Prostate gland (tissue), 2 donors: ENCODE data around the gene REG3G. TPM values are rescaled to one million over a fixed set of nuclear protein-coding genes. Genes with fewer than 3 reads are reported as not detected.

Source experiments
- DNase-seq: peaks from one replicate; pipeline ENCODE4 v3.0.0-alpha.2; 2019; ENCODE audit warnings: low spot score
- H3K27ac ChIP-seq, 2 donors: fragments of 200-600 bp; sonication (generic); 2 replicates each; pipeline ENCODE4 v1.5.1; 2017 to 2019
- H3K27me3 ChIP-seq: fragments of 200-600 bp; sonication (generic); replicated peaks from 2 replicates; pipeline ENCODE4 v1.5.1; 2019; ENCODE audit not compliant: insufficient read depth
- H3K36me3 ChIP-seq, 2 donors: fragments of 200-600 bp; sonication (generic); 1 replicate in 1 of 2; 2 replicates in 1 of 2; pipeline versions ENCODE4 v1.5.1 to v1.8.1; 2017 to 2019
- H3K4me1 ChIP-seq: fragments of 200-600 bp; sonication (generic); replicated peaks from 2 replicates; pipeline ENCODE4 v1.5.1; 2019
- H3K4me3 ChIP-seq, 2 donors: fragments of 200-600 bp; sonication (generic); 2 replicates each; pipeline ENCODE4 v1.5.1; 2017 to 2019
- H3K9me3 ChIP-seq: fragments of 200-600 bp; sonication (generic); 2 replicates; pipeline ENCODE4 v1.5.1; 2017
- CTCF ChIP-seq, 4 experiments: fragments of 200-600 bp in 2 of 4; fragments of 450-650 bp in 2 of 4; sonication (generic) in 2 of 4; IDR thresholded peaks; 1 replicate in 3 of 4; 2 replicates in 1 of 4; pipeline ENCODE4 v1.5.1; 2016 to 2019; ENCODE audit warnings: antibody characterized with exemption in 4 of 4, mild to moderate bottlenecking in 2 of 4, moderate library complexity in 2 of 4
- POLR2A ChIP-seq: fragments of 450-650 bp; IDR thresholded peaks from one replicate; pipeline ENCODE4 v1.6.1; 2016; ENCODE audit warnings: antibody characterized with exemption, mild to moderate bottlenecking
- POLR2AphosphoS5 ChIP-seq: sonication (generic); formaldehyde crosslinking; IDR thresholded peaks from one replicate; pipeline ENCODE4 v1.6.1; 2017; ENCODE audit warnings: antibody characterized with exemption
- WGBS: methylation state at CpG from one replicate; pipeline ENCODE4 v1.1.5; 2018; 5-methylcytosine and 5-hydroxymethylcytosine counted together
- intact Hi-C: fragments of 100-400 bp; cut with DNase I; formaldehyde crosslinking; loops from one replicate; pipeline ENCODE4 v1.14.2; 2022
- total RNA-seq, 2 donors: library from RNA; depleted of rRNA; stranded (reverse); fragments of >200 nt; gene quantifications; one replicate each; pipeline ENCODE4 v1.1.0, GENCODE V29; 2016

The REG3G gene
- total RNA-seq, 2 donors from 2014 or later: 52.0 TPM; not detected in 1

- intact Hi-C loops: no loop called here
- 74% methylated on average over 4 of the region's 4 CpGs for WGBS
- H3K4me1 ChIP-seq: no peaks in the 10 kb centered on the region
- H3K9me3 ChIP-seq: no peaks in the 10 kb centered on the region
- H3K27me3 ChIP-seq: no peaks in the 10 kb centered on the region
- no peak overlapping the region for H3K4me3 ChIP-seq
- no peak for DNase-seq
- no peak overlapping the region for H3K27ac ChIP-seq
- TF ChIP-seq POLR2A: no peak
- TF ChIP-seq POLR2AphosphoS5: no peak
- no peaks in the 10 kb centered on the region for H3K36me3 ChIP-seq
These were observed 44.6 kb upstream of the REG3G start for GRCh38 chr2:78980871-78981270.

GRCh38 chr2:78982638-78983330, 42.7 kb upstream of the REG3G start:
- H3K27me3 ChIP-seq: no peaks in the 10 kb centered on the region
- WGBS: 44% methylated on average over 4 of the region's 4 CpGs
- no peak for DNase-seq
- no peaks in the 10 kb centered on the region for H3K36me3 ChIP-seq
- no peak for TF ChIP-seq CTCF (IDR thresholded peaks at IDR 0.05)
- no peak for TF ChIP-seq POLR2A
- no peak for TF ChIP-seq POLR2AphosphoS5
- H3K9me3 ChIP-seq: no peaks in the 10 kb centered on the region
- intact Hi-C loops: no loop called here
- no peak overlapping the region for H3K4me3 ChIP-seq
- H3K4me1 ChIP-seq: no peaks in the 10 kb centered on the region
- H3K27ac ChIP-seq: no peak overlapping the region

- H3K36me3 ChIP-seq: no peaks in the 10 kb centered on the region
- H3K4me1 ChIP-seq: no peaks in the 10 kb centered on the region
- TF ChIP-seq POLR2A: no peak
- H3K27ac ChIP-seq: no peak overlapping the region
- H3K27me3 ChIP-seq: no peaks in the 10 kb centered on the region
- intact Hi-C loops: no loop called here
- DNase-seq: no peak
- no peaks in the 10 kb centered on the region for H3K9me3 ChIP-seq
- no peak overlapping the region for H3K4me3 ChIP-seq
- WGBS: 88% methylated on average over 7 of the region's 7 CpGs
These were observed 41.1 kb upstream of the REG3G start for GRCh38 chr2:78984386-78984785.

- no peak overlapping the region for H3K27ac ChIP-seq
- no peaks in the 10 kb centered on the region for H3K9me3 ChIP-seq
- no peaks in the 10 kb centered on the region for H3K36me3 ChIP-seq
- H3K4me1 ChIP-seq: no peaks in the 10 kb centered on the region
- no peak overlapping the region for H3K4me3 ChIP-seq
- no peak for TF ChIP-seq POLR2AphosphoS5
- no peak for TF ChIP-seq POLR2A
- TF ChIP-seq CTCF (IDR thresholded peaks at IDR 0.05): no peak
- DNase-seq: no peak
- H3K27me3 ChIP-seq: no peaks in the 10 kb centered on the region
- intact Hi-C loops: no loop called here
- WGBS: 92% methylated on average over 1 of the region's 1 CpG
These were observed 39.9 kb upstream of the REG3G start for GRCh38 chr2:78985558-78985957.

- H3K27ac ChIP-seq: no peak overlapping the region
- no peak for DNase-seq
- 82% methylated on average over 2 of the region's 2 CpGs for WGBS
- no peaks in the 10 kb centered on the region for H3K36me3 ChIP-seq
- peaks cover 6% of the 10 kb centered on the region for H3K27me3 ChIP-seq
- no peaks in the 10 kb centered on the region for H3K4me1 ChIP-seq
- no peaks in the 10 kb centered on the region for H3K9me3 ChIP-seq
- no peak for TF ChIP-seq POLR2AphosphoS5
- TF ChIP-seq POLR2A: no peak
- no peak for TF ChIP-seq CTCF (IDR thresholded peaks at IDR 0.05)
- H3K4me3 ChIP-seq: no peak overlapping the region
- intact Hi-C loops: no loop called here
These were observed 36.5 kb upstream of the REG3G start for GRCh38 chr2:78989051-78989450.

- H3K27me3 ChIP-seq: peaks cover 10% of the 10 kb centered on the region
- no peak overlapping the region for H3K27ac ChIP-seq
- H3K36me3 ChIP-seq: no peaks in the 10 kb centered on the region
- no peak overlapping the region for H3K4me3 ChIP-seq
- no peak for DNase-seq
- no peaks in the 10 kb centered on the region for H3K9me3 ChIP-seq
- TF ChIP-seq CTCF (IDR thresholded peaks at IDR 0.05) (no peak), POLR2A (no peak), POLR2AphosphoS5 (no peak)
- intact Hi-C loops: no loop called here
- 18% methylated on average over 11 of the region's 11 CpGs for WGBS
- no peaks in the 10 kb centered on the region for H3K4me1 ChIP-seq
These were observed 33.1 kb upstream of the REG3G start for GRCh38 chr2:78992451-78992806.
